ENCODE results near the gene UBAP1L.
"Not testable (repeated sequence)": the region's sequence is repeated elsewhere in the genome, so short reads cannot be mapped to it uniquely, and the experiment has no call there.

The UBAP1L gene

DNA sequence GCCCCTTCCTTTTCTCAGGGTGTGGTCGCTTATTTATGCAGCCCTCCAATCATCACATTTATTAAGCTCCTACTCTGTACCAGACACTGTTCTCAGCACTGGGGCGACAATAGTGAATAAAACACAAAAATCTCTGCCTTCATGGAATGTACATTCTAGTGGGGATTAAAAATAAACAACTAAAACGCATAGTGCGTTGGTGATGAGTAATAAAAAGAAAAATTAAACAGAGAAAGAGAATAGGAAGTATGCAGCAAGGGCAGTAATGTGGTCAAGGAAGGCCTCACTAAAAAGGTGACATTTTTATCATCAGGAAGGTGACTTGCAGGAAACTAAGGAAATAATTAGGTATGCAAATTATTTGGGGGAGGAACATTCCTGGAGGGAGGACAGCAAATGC is 64.7 kb downstream of the UBAP1L start:
- Histone ChIP-seq H3K9ac (ENCODE audit: low read length) (no peak overlapping the region), H3K36me3 (ENCODE audit: insufficient read depth, low read length) (peaks cover 20% of the 10 kb centered on the region)

DNA sequence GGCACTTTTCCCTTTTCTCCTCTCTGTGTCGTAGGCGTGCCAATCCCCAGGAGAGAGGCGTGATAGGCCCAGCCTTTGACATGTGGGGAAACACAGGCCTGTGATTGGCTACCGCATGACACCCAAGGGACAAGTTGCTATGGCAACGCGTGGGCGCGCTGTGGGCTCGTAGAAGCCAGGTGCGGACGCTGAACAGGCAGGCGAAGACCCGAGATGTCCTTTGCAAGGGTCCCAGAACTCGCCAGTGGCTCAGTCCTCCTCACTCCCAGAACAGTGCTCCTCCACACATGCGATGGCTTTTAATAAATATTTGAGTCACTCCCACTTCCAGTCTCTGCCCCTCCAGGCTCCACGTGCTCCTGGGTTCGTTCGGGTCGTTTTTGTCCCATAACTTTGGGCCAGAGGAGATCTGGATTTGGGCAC is 65.6 kb downstream of the UBAP1L start:
- Histone ChIP-seq H3K27me3 (ENCODE audit: control insufficient read depth in 1 of 2, insufficient read depth in 2 of 2, low read length in 2 of 2) (no peaks in the 10 kb centered on the region), H3K36me3 (ENCODE audit: insufficient read depth, low read length) (peaks cover 12% of the 10 kb centered on the region), H3K9me3 (ENCODE audit: low read length) (no peaks in the 10 kb centered on the region), H3K27ac (ENCODE audit: low read depth, low read length) (no peak overlapping the region), H3K4me1 (ENCODE audit: insufficient read depth, low read length) (peaks cover 5% of the 10 kb centered on the region), H3K9ac (ENCODE audit: low read length) (no peak overlapping the region), H3K4me3 (ENCODE audit: low read depth in 1 of 2, low read length in 2 of 2) (peak overlapping the region in 1 of 2 donors; percentile 29)

More for the DNA sequence above, 64.7 kb downstream of the UBAP1L start:
- Histone ChIP-seq H3K4me3 (ENCODE audit: low read depth in 1 of 2, low read length in 2 of 2) (no peak overlapping the region), H3K27me3 (ENCODE audit: control insufficient read depth in 1 of 2, insufficient read depth in 2 of 2, low read length in 2 of 2) (no peaks in the 10 kb centered on the region), H3K9me3 (ENCODE audit: low read length) (no peaks in the 10 kb centered on the region), H3K4me1 (ENCODE audit: insufficient read depth, low read length) (peaks cover 12% of the 10 kb centered on the region), H3K27ac (ENCODE audit: low read depth, low read length) (no peak overlapping the region)

DNA sequence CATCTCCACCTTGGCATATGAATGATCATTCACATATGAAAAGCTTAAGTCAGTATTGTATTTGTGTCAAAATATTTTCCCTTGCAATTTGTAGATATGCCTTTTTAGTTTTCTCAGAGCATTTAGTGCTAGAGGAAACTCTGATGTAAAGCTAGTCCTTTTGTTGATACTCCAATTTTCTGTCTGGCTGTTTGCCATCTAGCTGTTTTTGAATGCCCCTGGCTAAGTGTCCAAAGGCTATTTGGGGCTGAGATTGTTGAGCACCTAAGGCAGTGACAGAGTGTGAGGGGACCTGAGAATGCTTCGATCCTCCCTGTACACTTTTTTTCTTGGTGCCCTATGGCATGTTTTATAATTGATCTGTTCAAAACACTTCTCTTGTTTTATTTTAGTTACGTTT is 66.8 kb downstream of the UBAP1L start:
- H3K4me3 ChIP-seq (ENCODE audit: low read depth in 1 of 2, low read length in 2 of 2) = no peak overlapping the region
- no peak overlapping the region for H3K9ac ChIP-seq (ENCODE audit: low read length)
- peaks cover 3% of the 10 kb centered on the region for H3K4me1 ChIP-seq (ENCODE audit: insufficient read depth, low read length)
- H3K9me3 ChIP-seq (ENCODE audit: low read length) = no peaks in the 10 kb centered on the region
- H3K27ac ChIP-seq (ENCODE audit: low read depth, low read length) = no peak overlapping the region
- peaks cover 4% of the 10 kb centered on the region for H3K36me3 ChIP-seq (ENCODE audit: insufficient read depth, low read length)
- no peaks in the 10 kb centered on the region for H3K27me3 ChIP-seq (ENCODE audit: control insufficient read depth in 1 of 2, insufficient read depth in 2 of 2, low read length in 2 of 2)

DNA sequence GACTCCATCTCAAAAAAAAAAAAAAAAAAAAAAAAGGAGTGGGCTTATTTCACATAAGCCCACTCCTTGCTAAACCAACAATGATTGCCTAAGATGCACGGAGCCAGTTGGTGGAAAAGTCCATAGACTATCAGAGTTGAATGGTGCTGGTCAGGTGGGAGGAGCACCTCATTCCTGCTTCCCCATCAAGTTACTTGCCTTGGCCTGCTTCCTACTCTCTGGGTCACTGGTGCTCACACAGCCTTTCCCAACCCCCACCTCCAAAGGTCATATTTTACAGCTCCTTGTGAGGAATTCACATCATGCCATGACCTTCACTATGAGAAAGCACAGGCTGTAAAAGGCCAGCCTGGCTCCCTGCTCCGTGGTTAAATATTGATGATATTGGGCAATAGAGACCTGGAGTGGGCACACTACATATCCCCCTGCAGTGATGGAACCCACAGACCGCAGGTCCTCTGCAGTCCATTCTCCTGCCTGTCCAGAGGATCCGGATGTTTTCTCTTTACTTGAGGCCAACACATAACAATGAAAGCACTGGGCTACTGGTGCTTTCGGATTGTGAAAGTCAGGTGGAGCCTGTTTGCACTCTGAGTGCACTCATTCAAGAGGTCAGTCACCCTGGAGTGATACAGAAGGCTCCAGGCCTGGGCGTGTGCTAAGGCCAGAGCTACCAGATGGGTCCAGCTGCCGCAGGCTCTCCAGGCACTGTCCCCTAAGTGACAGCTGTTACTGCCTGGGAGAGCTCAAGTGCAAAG is 70.1 kb downstream of the UBAP1L start, which contains the start of gene SLC51B:
Gene SLC51B (plus strand): TSS at position 664 of the 758 bp plus-strand sequence. CDS start 4,618 bp downstream, outside the sequence.
- H3K27ac ChIP-seq (ENCODE audit: low read depth, low read length) = no peak within 1 kb of the TSS
- H3K4me1 ChIP-seq (ENCODE audit: insufficient read depth, low read length) = peaks cover 3% of the 10 kb centered on the region
- H3K9ac ChIP-seq (ENCODE audit: low read length) = no peak within 1 kb of the TSS
- no peaks in the 10 kb centered on the region for H3K27me3 ChIP-seq (ENCODE audit: control insufficient read depth in 1 of 2, insufficient read depth in 2 of 2, low read length in 2 of 2)
- H3K9me3 ChIP-seq (ENCODE audit: low read length) = no peaks in the 10 kb centered on the region
- H3K36me3 ChIP-seq (ENCODE audit: insufficient read depth, low read length) = no peaks in the 10 kb centered on the region
- H3K4me3 ChIP-seq (ENCODE audit: low read depth in 1 of 2, low read length in 2 of 2) = no peak within 1 kb of the TSS

DNA sequence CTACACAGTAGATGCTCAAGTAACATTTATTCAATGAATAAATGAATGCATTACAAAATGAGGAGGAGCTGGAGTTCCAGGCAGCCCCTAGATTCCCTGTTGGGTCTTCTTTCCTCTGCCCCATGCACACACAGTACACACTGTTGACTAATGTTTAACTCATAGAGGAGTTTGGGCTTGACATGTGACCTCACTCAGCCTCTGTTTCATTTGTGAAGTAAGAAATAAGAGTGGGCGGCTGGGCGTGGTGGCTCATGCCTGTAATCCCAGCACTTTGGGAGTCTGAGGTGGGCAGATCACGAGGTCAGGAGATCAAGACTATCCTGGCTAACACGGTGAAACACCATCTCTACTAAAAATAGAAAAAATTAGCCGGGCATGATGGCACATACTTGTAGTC is 70.8 kb downstream of the UBAP1L start:
- H3K4me3 ChIP-seq (ENCODE audit: low read depth in 1 of 2, low read length in 2 of 2); H3K36me3 ChIP-seq (ENCODE audit: insufficient read depth, low read length); H3K4me1 ChIP-seq (ENCODE audit: insufficient read depth, low read length); H3K27ac ChIP-seq (ENCODE audit: low read depth, low read length); H3K9ac ChIP-seq (ENCODE audit: low read length); H3K9me3 ChIP-seq (ENCODE audit: low read length); H3K27me3 ChIP-seq (ENCODE audit: control insufficient read depth in 1 of 2, insufficient read depth in 2 of 2, low read length in 2 of 2): not testable (repeated sequence)

DNA sequence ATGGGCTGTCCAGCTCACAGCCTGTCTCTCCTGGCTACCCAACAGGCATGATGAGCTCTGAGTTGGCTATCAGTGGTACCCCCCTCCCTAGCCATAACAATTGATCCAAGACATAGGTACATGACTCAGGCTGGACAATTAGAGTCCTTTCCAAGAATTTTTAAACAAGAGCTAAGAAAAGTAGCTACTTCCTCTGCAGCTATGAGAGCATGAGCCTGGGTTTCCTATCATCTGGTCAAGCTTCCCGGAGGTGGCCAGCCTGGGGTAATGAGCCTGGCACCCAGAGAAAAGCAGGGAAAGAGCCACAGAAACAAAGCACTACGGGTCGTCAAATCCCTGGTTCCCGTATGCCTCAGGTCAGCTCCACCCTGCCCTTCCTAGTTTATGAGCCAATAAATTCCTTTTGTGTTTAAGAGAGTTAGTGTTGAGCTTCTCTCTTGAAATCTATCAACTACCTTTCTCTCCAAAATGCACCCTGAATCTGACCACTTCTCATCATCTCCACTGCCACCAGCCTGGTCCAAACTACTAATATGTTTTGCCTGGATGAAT is 72.1 kb downstream of the UBAP1L start:
- no peak overlapping the region for H3K27ac ChIP-seq (ENCODE audit: low read depth, low read length)
- no peak overlapping the region for H3K9ac ChIP-seq (ENCODE audit: low read length)
- no peaks in the 10 kb centered on the region for H3K36me3 ChIP-seq (ENCODE audit: insufficient read depth, low read length)
- H3K4me1 ChIP-seq (ENCODE audit: insufficient read depth, low read length) = no peaks in the 10 kb centered on the region
- H3K27me3 ChIP-seq (ENCODE audit: control insufficient read depth in 1 of 2, insufficient read depth in 2 of 2, low read length in 2 of 2) = no peaks in the 10 kb centered on the region
- H3K4me3 ChIP-seq (ENCODE audit: low read depth in 1 of 2, low read length in 2 of 2) = no peak overlapping the region
- no peaks in the 10 kb centered on the region for H3K9me3 ChIP-seq (ENCODE audit: low read length)

All from muscle layer of colon (tissue), 2 donors.